CD14-positive monocyte (primary cell): ENCODE results near the gene TTC7B. TPM values are rescaled to one million over a fixed set of nuclear protein-coding genes. Genes with fewer than 3 reads are reported as not detected.

ENCODE experiments used
- DNase-seq, 3 donors: peaks; one replicate each; pipeline ENCODE4 v3.0.0-alpha.2; 2011 to 2022
- H2AFZ ChIP-seq: 2 replicates; pipeline ENCODE4 v1.6.0; 2012; ENCODE audit warnings: mild to moderate bottlenecking, low read depth, low read length, inconsistent platforms; ENCODE audit not compliant: insufficient read depth, poor library complexity, severe bottlenecking
- H3K27ac ChIP-seq, 2 donors: 1 replicate in 1 of 2; 2 replicates in 1 of 2; pipeline ENCODE4 v1.5.1; 2012 to 2013; ENCODE audit warnings: low read length in 2 of 2, control low read depth in 1 of 2, inconsistent platforms in 1 of 2, low read depth in 1 of 2, mild to moderate bottlenecking in 1 of 2
- H3K27me3 ChIP-seq, 2 donors: one replicate each; pipeline versions ENCODE4 v1.6.0 to v1.6.1; 2011 to 2013; ENCODE audit warnings: low read length in 2 of 2; ENCODE audit not compliant: control insufficient read depth in 2 of 2, insufficient read depth in 2 of 2
- H3K36me3 ChIP-seq, 2 donors: replicated peaks in 1 of 2; 1 replicate in 1 of 2; 2 replicates in 1 of 2; pipeline versions ENCODE4 v1.5.1 to v1.6.1; 2012 to 2013; ENCODE audit warnings: low read length in 2 of 2, control low read depth in 1 of 2, inconsistent platforms in 1 of 2, mild to moderate bottlenecking in 1 of 2; ENCODE audit not compliant: insufficient read depth in 2 of 2, control insufficient read depth in 1 of 2
- H3K4me1 ChIP-seq, 2 donors: 1 replicate in 1 of 2; 2 replicates in 1 of 2; pipeline versions ENCODE4 v1.5.1 to v1.6.1; 2012 to 2013; ENCODE audit warnings: low read length in 2 of 2, control low read depth in 1 of 2, inconsistent platforms in 1 of 2, mild to moderate bottlenecking in 1 of 2, moderate library complexity in 1 of 2; ENCODE audit not compliant: insufficient read depth in 2 of 2, control insufficient read depth in 1 of 2
- H3K4me2 ChIP-seq: replicated peaks from 2 replicates; pipeline ENCODE3; 2012; ENCODE audit warnings: low read length, moderate library complexity, mild to moderate bottlenecking; ENCODE audit not compliant: poor library complexity, severe bottlenecking; ENCODE audit errors: extremely low read depth
- H3K4me3 ChIP-seq, 3 experiments: fragments of 200-600 bp in 1 of 3; sonication (generic) in 1 of 3; replicated peaks in 1 of 3; 1 replicate in 2 of 3; 2 replicates in 1 of 3; pipeline ENCODE4 v1.5.1; 2011 to 2013; ENCODE audit warnings: low read length in 3 of 3, mild to moderate bottlenecking in 3 of 3, control low read depth in 2 of 3, low read depth in 2 of 3, inconsistent platforms in 1 of 3, moderate library complexity in 1 of 3
- H3K79me2 ChIP-seq: 2 replicates; pipeline ENCODE4 v1.6.0; 2012; ENCODE audit warnings: mild to moderate bottlenecking, control low read depth, inconsistent platforms, low read length, moderate library complexity; ENCODE audit not compliant: insufficient read depth
- H3K9ac ChIP-seq: 2 replicates; pipeline ENCODE4 v1.6.0; 2017; ENCODE audit warnings: low read length, mild to moderate bottlenecking; ENCODE audit not compliant: insufficient read depth, poor library complexity, severe bottlenecking
- H3K9me3 ChIP-seq, 2 donors: replicated peaks in 1 of 2; 1 replicate in 1 of 2; 2 replicates in 1 of 2; pipeline versions ENCODE4 v1.5.1 to v1.6.1; 2012 to 2013; ENCODE audit warnings: low read length in 2 of 2, control low read depth in 1 of 2; ENCODE audit not compliant: control insufficient read depth in 1 of 2, insufficient read depth in 1 of 2
- H4K20me1 ChIP-seq: 2 replicates; pipeline ENCODE4 v1.6.0; 2012; ENCODE audit warnings: mild to moderate bottlenecking, low read length, control low read depth, moderate library complexity; ENCODE audit not compliant: insufficient read depth
- H3K27ac Mint-ChIP-seq, 7 donors: one replicate each; pipeline ENCODE4 v1.8.0; 2020; ENCODE audit warnings: mild to moderate bottlenecking in 7 of 7, mixed read lengths in 7 of 7, moderate library complexity in 6 of 7, inconsistent platforms in 2 of 7
- H3K27me3 Mint-ChIP-seq, 3 donors: one replicate each; pipeline ENCODE4 v1.8.0; 2021 to 2022; ENCODE audit warnings: low read depth in 3 of 3, mild to moderate bottlenecking in 3 of 3, mixed read lengths in 3 of 3, moderate library complexity in 3 of 3, inconsistent platforms in 1 of 3
- H3K36me3 Mint-ChIP-seq, 2 donors: one replicate each; pipeline ENCODE4 v1.8.0; 2020; ENCODE audit warnings: mixed read lengths in 2 of 2, inconsistent platforms in 1 of 2, mild to moderate bottlenecking in 1 of 2
- H3K4me1 Mint-ChIP-seq: one replicate; pipeline ENCODE4 v1.8.0; 2020; ENCODE audit warnings: mild to moderate bottlenecking, mixed read lengths
- H3K4me3 Mint-ChIP-seq, 2 donors: one replicate each; pipeline ENCODE4 v1.8.0; 2020; ENCODE audit warnings: mild to moderate bottlenecking in 2 of 2, mixed read lengths in 2 of 2, moderate library complexity in 1 of 2
- H3K9me3 Mint-ChIP-seq, 7 donors: one replicate each; pipeline ENCODE4 v1.8.0; 2020 to 2022; ENCODE audit warnings: mixed read lengths in 7 of 7, mild to moderate bottlenecking in 6 of 7, moderate library complexity in 6 of 7, inconsistent platforms in 2 of 7
- CTCF ChIP-seq: fragments of 200-600 bp; IDR thresholded peaks from one replicate; pipeline ENCODE4 v1.8.0; 2022; ENCODE audit warnings: antibody characterized with exemption, mild to moderate bottlenecking
- WGBS: methylation state at CpG from one replicate; pipeline ENCODE4 v1.1.5; 2013; ENCODE audit warnings: missing lambda C conversion rate; ENCODE audit not compliant: insufficient coverage; 5-methylcytosine and 5-hydroxymethylcytosine counted together
- intact Hi-C, 2 donors: fragments of 100-400 bp; cut with micrococcal nuclease; formaldehyde crosslinking; loops; one replicate each; pipeline versions ENCODE4 v1.15.0 to v1.15.1; 2023
- polyA plus RNA-seq, 3 donors: library from polyadenylated mRNA; depleted of rRNA in 1 of 3; unstranded in 2 of 3; stranded (reverse) in 1 of 3; fragments of 300-500 nt in 2 of 3; fragments of >200 nt in 1 of 3; fragmentation: Illumina TruSeq in 2 of 3; gene quantifications; 1 replicate in 2 of 3; 2 replicates in 1 of 3; pipeline ENCODE4 v1.2.3, GENCODE V29; 2012 to 2021

The TTC7B gene
- polyA plus RNA-seq, 3 donors: 0.87 to 2.6 (median 1.2) TPM

- H3K27ac ChIP-seq: no peak overlapping the region
- peaks cover 0 to 3% (median 0%) of the 10 kb centered on the region in 3 donors for H3K27me3 Mint-ChIP-seq
- H3K27ac Mint-ChIP-seq: no peak overlapping the region
- no peak overlapping the region for H3K4me2 ChIP-seq
- H3K79me2 ChIP-seq: no peaks in the 10 kb centered on the region
- 96% methylated on average over 2 of the region's 4 CpGs for WGBS
- H3K4me1 Mint-ChIP-seq: peaks cover 4% of the 10 kb centered on the region
- no peaks in the 10 kb centered on the region for H3K4me1 ChIP-seq
- H3K36me3 ChIP-seq: no peaks in the 10 kb centered on the region
- no peak overlapping the region for H2AFZ ChIP-seq
- H3K36me3 Mint-ChIP-seq: peaks cover 0 to 2% of the 10 kb centered on the region in 2 donors
- H3K9me3 ChIP-seq: no peaks in the 10 kb centered on the region
- H3K4me3 Mint-ChIP-seq: no peak overlapping the region
- H3K9ac ChIP-seq: no peak overlapping the region
- TF ChIP-seq CTCF: no peak
- H3K27me3 ChIP-seq: no peaks in the 10 kb centered on the region
- no peak overlapping the region for H3K4me3 ChIP-seq
- no peaks in the 10 kb centered on the region for H4K20me1 ChIP-seq
- H3K9me3 Mint-ChIP-seq: no peaks in the 10 kb centered on the region
- intact Hi-C loops: no loop called here
- no peak for DNase-seq
Measured at GRCh38 chr14:90781344-90781761, 34.9 kb downstream of the TTC7B start.

DNA sequence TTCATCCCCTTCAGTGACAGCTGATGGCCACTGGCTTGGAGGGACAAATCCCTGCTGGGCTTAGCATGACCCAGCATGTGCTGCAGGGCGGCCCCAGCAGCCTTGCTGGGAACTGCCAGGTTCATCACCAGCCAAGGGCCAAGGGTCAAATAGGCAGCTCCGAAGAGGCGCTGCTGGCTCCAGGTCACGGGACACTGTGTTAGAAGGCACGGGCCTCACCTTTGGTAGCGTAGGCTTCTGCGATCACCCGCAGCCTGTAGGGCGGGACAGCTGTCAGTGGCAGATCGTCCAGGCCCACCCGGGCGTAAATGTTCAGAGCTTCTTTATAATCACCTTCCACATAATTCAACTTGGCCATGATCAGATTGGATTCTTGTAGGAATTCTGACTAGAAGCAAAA is 35.7 kb downstream of the TTC7B start:
- Mint-ChIP-seq H3K4me1 (peaks cover 2% of the 10 kb centered on the region), H3K36me3 (peaks cover 0 to 2% of the 10 kb centered on the region in 2 donors), H3K9me3 (no peaks in the 10 kb centered on the region), H3K27me3 (peaks cover 0 to 2% (median 0%) of the 10 kb centered on the region in 3 donors), H3K4me3 (no peak overlapping the region), H3K27ac (no peak overlapping the region)
- Histone ChIP-seq H2AFZ (no peak overlapping the region), H3K4me1 (no peaks in the 10 kb centered on the region), H3K27me3 (no peaks in the 10 kb centered on the region), H3K79me2 (no peaks in the 10 kb centered on the region), H3K9me3 (no peaks in the 10 kb centered on the region), H3K36me3 (no peaks in the 10 kb centered on the region), H4K20me1 (no peaks in the 10 kb centered on the region), H3K27ac (no peak overlapping the region), H3K4me2 (no peak overlapping the region), H3K9ac (no peak overlapping the region), H3K4me3 (no peak overlapping the region)
- no peak for DNase-seq
- WGBS: 90% methylated on average over 6 of the region's 12 CpGs
- intact Hi-C loops: no loop called here
- no peak for TF ChIP-seq CTCF
